Lower leg skin (tissue), 3 donors: Measurements from ENCODE around the gene PIWIL4.

Experiments used
- CTCF ChIP-seq, 3 donors: fragments of 450-650 bp; IDR thresholded peaks; one replicate each; pipeline ENCODE4 v1.5.1; 2016; ENCODE audit warnings: antibody characterized with exemption in 3 of 3, mild to moderate bottlenecking in 3 of 3, moderate library complexity in 2 of 3
- POLR2A ChIP-seq, 2 donors: fragments of 450-650 bp; IDR thresholded peaks; one replicate each; pipeline ENCODE4 v1.6.1; 2016 to 2017; ENCODE audit warnings: antibody characterized with exemption in 2 of 2, mild to moderate bottlenecking in 1 of 2, moderate library complexity in 1 of 2

- no peak for TF ChIP-seq POLR2A (IDR thresholded peaks at IDR 0.05)
- no peak for TF ChIP-seq CTCF (IDR thresholded peaks at IDR 0.05)
These were observed 97.2 kb downstream of the PIWIL4 start for GRCh38 chr11:94664346-94664745.
